ENCODE results near the gene WFIKKN1.

WFIKKN1 gene

GRCh38 chr16:586645-587590 lies 43.9 kb upstream of the WFIKKN1 start:
- TF ChIP-seq, protein P1, sequence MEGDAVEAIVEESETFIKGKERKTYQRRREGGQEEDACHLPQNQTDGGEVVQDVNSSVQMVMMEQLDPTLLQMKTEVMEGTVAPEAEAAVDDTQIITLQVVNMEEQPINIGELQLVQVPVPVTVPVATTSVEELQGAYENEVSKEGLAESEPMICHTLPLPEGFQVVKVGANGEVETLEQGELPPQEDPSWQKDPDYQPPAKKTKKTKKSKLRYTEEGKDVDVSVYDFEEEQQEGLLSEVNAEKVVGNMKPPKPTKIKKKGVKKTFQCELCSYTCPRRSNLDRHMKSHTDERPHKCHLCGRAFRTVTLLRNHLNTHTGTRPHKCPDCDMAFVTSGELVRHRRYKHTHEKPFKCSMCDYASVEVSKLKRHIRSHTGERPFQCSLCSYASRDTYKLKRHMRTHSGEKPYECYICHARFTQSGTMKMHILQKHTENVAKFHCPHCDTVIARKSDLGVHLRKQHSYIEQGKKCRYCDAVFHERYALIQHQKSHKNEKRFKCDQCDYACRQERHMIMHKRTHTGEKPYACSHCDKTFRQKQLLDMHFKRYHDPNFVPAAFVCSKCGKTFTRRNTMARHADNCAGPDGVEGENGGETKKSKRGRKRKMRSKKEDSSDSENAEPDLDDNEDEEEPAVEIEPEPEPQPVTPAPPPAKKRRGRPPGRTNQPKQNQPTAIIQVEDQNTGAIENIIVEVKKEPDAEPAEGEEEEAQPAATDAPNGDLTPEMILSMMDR (IDR thresholded peaks at IDR 0.05; ENCODE audit: low read depth, low read length): no peak
- TF ChIP-seq EZH2phosphoT487 (IDR thresholded peaks at IDR 0.05; ENCODE audit: low read depth): no peak
- Histone ChIP-seq H3K9me3 (ENCODE audit: insufficient read depth, low read length) (no peaks in the 10 kb centered on the region), H3K27ac (ENCODE audit: low read length) (no peak overlapping the region), H3K36me3 (replicated peaks; ENCODE audit: low read depth, low read length) (peaks cover 4% of the 10 kb centered on the region), H3K27me3 (ENCODE audit: low read depth, low read length) (no peaks in the 10 kb centered on the region; the same call in 1 of the 2 replicates), H4K20me1 (ENCODE audit: insufficient read depth, low read length) (peaks cover 8% of the 10 kb centered on the region; the same call in 1 of the 2 replicates), H3K4me3 (ENCODE audit: low read length) (no peak overlapping the region), H3K9ac (ENCODE audit: low read length) (no peak overlapping the region), H3K79me2 (ENCODE audit: low read length) (peaks cover 27% of the 10 kb centered on the region), H3K4me2 (ENCODE audit: low read length) (peak overlapping the region; percentile 70), H3K4me1 (ENCODE audit: low read length) (peaks cover 14% of the 10 kb centered on the region), H2AFZ (ENCODE audit: low read depth, low read length) (no peak overlapping the region)

DNA sequence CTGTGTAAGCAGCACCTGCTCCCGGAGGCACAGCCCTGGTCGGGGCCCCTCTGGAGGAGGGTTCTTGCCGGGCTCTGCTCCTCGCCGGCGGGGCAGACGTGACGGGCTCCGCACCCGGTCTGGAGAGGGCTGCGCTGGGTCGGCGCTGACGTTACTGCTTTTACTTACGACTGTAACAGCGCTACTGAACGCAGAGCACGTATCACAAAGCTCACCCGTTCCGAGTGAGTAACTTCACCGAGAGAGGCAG lies 42.2 kb upstream of the WFIKKN1 start:
- H3K27me3 ChIP-seq (ENCODE audit: low read depth, low read length): no peaks in the 10 kb centered on the region; the same call in 1 of the 2 replicates
- peaks cover 14% of the 10 kb centered on the region for H3K4me1 ChIP-seq (ENCODE audit: low read length)
- H3K27ac ChIP-seq (ENCODE audit: low read length): peak overlapping the region; percentile 88
- H3K9me3 ChIP-seq (ENCODE audit: insufficient read depth, low read length): no peaks in the 10 kb centered on the region
- H2AFZ ChIP-seq (ENCODE audit: low read depth, low read length): no peak overlapping the region
- peaks cover 8% of the 10 kb centered on the region; the same call in 1 of the 2 replicates for H4K20me1 ChIP-seq (ENCODE audit: insufficient read depth, low read length)
- H3K9ac ChIP-seq (ENCODE audit: low read length): peak overlapping the region; percentile 79
- no peak for TF ChIP-seq EZH2phosphoT487 (IDR thresholded peaks at IDR 0.05; ENCODE audit: low read depth)
- TF ChIP-seq, protein P1 (IDR thresholded peaks at IDR 0.05; ENCODE audit: low read depth, low read length): no peak
- H3K4me2 ChIP-seq (ENCODE audit: low read length): peak overlapping the region; percentile 70
- peaks cover 4% of the 10 kb centered on the region for H3K36me3 ChIP-seq (replicated peaks; ENCODE audit: low read depth, low read length)
- peaks cover 27% of the 10 kb centered on the region for H3K79me2 ChIP-seq (ENCODE audit: low read length)
- H3K4me3 ChIP-seq (ENCODE audit: low read length): peak overlapping the region; percentile 86

DNA sequence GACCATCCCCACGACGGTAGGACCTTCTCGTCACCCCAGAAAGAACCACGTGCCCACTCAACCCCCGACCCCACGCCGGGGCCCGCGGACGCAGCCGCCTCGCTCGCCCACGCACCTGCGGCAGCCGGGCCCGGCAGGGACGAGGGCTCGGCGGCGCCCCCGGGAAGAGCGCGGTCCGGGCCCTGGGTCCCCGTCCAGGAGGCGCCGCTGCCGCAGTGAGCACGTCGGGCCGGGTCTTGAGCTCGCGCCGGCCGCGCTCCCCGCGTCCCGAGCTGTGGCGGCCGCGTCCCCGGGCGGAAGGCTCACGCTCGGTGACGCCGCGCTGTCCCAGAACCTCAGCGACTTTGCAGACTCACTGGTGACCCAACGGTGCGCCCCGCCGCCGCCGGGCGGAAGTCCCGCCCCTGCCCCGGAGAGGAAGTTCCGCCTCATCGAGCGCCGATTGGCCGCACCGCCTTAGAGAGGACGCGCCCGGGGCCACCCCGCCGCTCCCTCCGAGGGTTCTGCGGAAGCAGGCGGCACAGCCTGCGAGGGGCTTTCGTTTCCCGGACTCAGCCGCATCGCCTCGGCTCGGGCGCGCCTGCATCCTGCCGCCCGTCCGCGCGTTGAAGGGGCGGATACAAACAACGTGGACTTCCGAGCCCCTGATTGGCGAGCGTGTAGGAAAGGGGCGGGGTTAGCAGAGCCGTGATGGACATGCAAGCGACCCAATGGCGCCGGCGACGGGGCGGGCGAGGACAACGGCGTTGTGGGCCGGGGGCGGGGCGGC lies 41.7 kb upstream of the WFIKKN1 start:
- TF ChIP-seq, protein P1 (IDR thresholded peaks at IDR 0.05; ENCODE audit: low read depth, low read length): no peak
- no peak for TF ChIP-seq EZH2phosphoT487 (IDR thresholded peaks at IDR 0.05; ENCODE audit: low read depth)
- H3K9me3 ChIP-seq (ENCODE audit: insufficient read depth, low read length): no peaks in the 10 kb centered on the region
- peak overlapping the region; percentile 79 for H3K9ac ChIP-seq (ENCODE audit: low read length)
- H3K27ac ChIP-seq (ENCODE audit: low read length): peak overlapping the region; percentile 88
- peaks cover 4% of the 10 kb centered on the region for H3K36me3 ChIP-seq (replicated peaks; ENCODE audit: low read depth, low read length)
- peak overlapping the region; percentile 73 for H2AFZ ChIP-seq (ENCODE audit: low read depth, low read length)
- H3K79me2 ChIP-seq (ENCODE audit: low read length): peaks cover 27% of the 10 kb centered on the region
- peak overlapping the region; percentile 86 for H3K4me3 ChIP-seq (ENCODE audit: low read length)
- no peaks in the 10 kb centered on the region; the same call in 1 of the 2 replicates for H3K27me3 ChIP-seq (ENCODE audit: low read depth, low read length)
- H4K20me1 ChIP-seq (ENCODE audit: insufficient read depth, low read length): peaks cover 9% of the 10 kb centered on the region; the same call in 1 of the 2 replicates
- H3K4me2 ChIP-seq (ENCODE audit: low read length): peak overlapping the region; percentile 70
- H3K4me1 ChIP-seq (ENCODE audit: low read length): peaks cover 14% of the 10 kb centered on the region
